Measurements from ENCODE around the gene HOXA7. TPM values are rescaled to one million over a fixed set of nuclear protein-coding genes. Genes with fewer than 3 reads are reported as not detected.

The HOXA7 gene
- total and polyA plus RNA-seq, 2 donors (not counting 1 experiment from before 2014, with no cell fraction given): 0.37 TPM; not detected in 1

DNA sequence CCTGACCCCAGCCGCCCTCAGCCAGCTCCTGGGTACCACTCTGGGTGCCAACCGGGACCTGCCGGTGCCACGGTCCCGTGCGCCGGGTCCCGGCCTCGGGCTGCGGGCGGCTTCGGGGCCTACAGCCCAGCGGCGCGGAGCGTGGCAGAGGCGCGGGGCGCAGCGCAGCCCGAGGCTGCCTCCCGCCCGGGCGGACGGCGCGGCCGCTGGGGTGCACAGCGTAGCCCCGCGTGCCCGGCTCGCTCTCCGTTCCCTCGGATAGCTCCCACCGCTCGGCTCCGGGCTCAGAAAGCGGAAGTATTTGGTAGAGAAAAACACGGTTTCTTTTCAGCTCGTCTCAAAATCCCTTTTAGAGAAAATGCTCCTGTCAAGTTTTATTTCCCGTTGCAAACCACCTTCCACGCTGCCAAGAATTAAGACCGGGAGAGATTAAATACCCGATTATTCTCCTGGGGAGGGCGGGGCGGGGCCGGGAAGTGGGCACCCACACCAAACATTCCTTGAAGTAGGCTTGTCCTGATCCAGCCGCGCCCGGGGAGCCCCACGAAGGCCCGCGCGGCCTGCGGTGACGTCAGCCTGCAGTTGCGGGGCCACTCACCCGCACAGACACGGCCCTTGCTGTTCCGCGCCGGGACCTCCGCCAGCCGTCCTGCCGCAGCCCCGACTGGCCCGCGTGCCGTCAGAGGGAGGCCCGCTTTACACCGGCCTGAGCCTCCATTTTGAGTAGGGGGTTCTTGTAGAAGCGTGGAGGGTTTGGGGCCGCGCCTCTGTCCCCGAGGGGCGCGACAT is 36.3 kb upstream of the HOXA7 start:
- H3K4me2 ChIP-seq (replicated peaks; ENCODE audit: low read depth, low read length, poor library complexity, severe bottlenecking): peak overlapping the region; percentile 75
- Mint-ChIP-seq H3K9me3 (ENCODE audit: insufficient read depth) (no peaks in the 10 kb centered on the region), H3K4me1 (peaks cover 31% of the 10 kb centered on the region), H3K27ac (no peak overlapping the region), H3K27me3 (peaks cover 86% of the 10 kb centered on the region), H3K4me3 (peak overlapping the region; percentile 83)
- H3K4me1 ChIP-seq (ENCODE audit: control insufficient read depth in 2 of 2, insufficient read depth in 2 of 2, low read length in 2 of 2): peaks cover 35 to 65% of the 10 kb centered on the region in 2 donors
- peak overlapping the region; percentile 23 for H2AFZ ChIP-seq (ENCODE audit: insufficient read depth, low read depth, low read length, poor library complexity, severe bottlenecking)
- TF ChIP-seq, protein P1, sequence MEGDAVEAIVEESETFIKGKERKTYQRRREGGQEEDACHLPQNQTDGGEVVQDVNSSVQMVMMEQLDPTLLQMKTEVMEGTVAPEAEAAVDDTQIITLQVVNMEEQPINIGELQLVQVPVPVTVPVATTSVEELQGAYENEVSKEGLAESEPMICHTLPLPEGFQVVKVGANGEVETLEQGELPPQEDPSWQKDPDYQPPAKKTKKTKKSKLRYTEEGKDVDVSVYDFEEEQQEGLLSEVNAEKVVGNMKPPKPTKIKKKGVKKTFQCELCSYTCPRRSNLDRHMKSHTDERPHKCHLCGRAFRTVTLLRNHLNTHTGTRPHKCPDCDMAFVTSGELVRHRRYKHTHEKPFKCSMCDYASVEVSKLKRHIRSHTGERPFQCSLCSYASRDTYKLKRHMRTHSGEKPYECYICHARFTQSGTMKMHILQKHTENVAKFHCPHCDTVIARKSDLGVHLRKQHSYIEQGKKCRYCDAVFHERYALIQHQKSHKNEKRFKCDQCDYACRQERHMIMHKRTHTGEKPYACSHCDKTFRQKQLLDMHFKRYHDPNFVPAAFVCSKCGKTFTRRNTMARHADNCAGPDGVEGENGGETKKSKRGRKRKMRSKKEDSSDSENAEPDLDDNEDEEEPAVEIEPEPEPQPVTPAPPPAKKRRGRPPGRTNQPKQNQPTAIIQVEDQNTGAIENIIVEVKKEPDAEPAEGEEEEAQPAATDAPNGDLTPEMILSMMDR (IDR thresholded peaks at IDR 0.05): no peak
- TF ChIP-seq EZH2 (IDR thresholded peaks at IDR 0.05; ENCODE audit: borderline replicate concordance, insufficient read depth, low read depth, low read length, poor library complexity, severe bottlenecking): peak; percentile 64
- ATAC-seq (ENCODE audit: low read depth) (peak; percentile 59), DNase-seq (peak; percentile 71)
- peaks cover 3 to 91% (median 79%) of the 10 kb centered on the region in 4 experiments for H3K27me3 ChIP-seq (replicated peaks in 1 of 4; ENCODE audit: control extremely low read depth in 1 of 4, control insufficient read depth in 3 of 4, insufficient read depth in 4 of 4, low read length in 3 of 4)
- CTCF ChIA-PET: interaction anchor here (0.6 to 1.3 kb wide), 9 partner anchors 8 to 728 kb away, joined by 3 to 5 read pairs (median 3); no protein-coding TSS in a partner anchor
- peaks cover 2 to 54% (median 6%) of the 10 kb centered on the region in 3 donors for H3K9me3 ChIP-seq (ENCODE audit: control extremely low read depth in 1 of 3, control insufficient read depth in 2 of 3, insufficient read depth in 1 of 3, low read length in 2 of 3)
- H3K79me2 ChIP-seq (ENCODE audit: control insufficient read depth, insufficient read depth, low read length): no peaks in the 10 kb centered on the region
- no peaks in the 10 kb centered on the region for H4K20me1 ChIP-seq (ENCODE audit: control insufficient read depth, insufficient read depth, low read length, poor library complexity, severe bottlenecking)
- H3K9ac ChIP-seq (ENCODE audit: low read length): peak overlapping the region; percentile 36
- H3K4me3 ChIP-seq (ENCODE audit: control extremely low read depth in 1 of 5, extremely low read depth in 1 of 5, insufficient read depth in 1 of 5, low read depth in 2 of 5, low read length in 4 of 5): peak overlapping the region in 3 of 5 experiments; percentile 15 to 45 (median 36)
- H3K36me3 ChIP-seq (replicated peaks in 1 of 2; ENCODE audit: control extremely low read depth in 1 of 2, control insufficient read depth in 1 of 2, extremely low read depth in 1 of 2, insufficient read depth in 2 of 2, low read length in 1 of 2): no peaks in the 10 kb centered on the region
- no peak overlapping the region for H3K27ac ChIP-seq (ENCODE audit: low read length in 2 of 2)
- POLR2A ChIA-PET: interaction anchor here (0.5 to 0.7 kb wide), 3 partner anchors 18 to 78 kb away, joined by 3 to 4 read pairs (median 4); no protein-coding TSS in a partner anchor
- intact Hi-C loops (cut with micrococcal nuclease): loop anchor here (10.0 kb wide), 1 partner anchor 412 kb away; no protein-coding TSS in a partner anchor
- 5% methylated on average over 73 of the region's 78 CpGs for WGBS (ENCODE audit: insufficient coverage)

Measured in B cell (primary cell).